Activated CD8-positive, alpha-beta memory T cell treated with anti-CD3 and anti-CD28 coated beads for 36 hours (primary cell): Measurements from ENCODE around the gene FUT8. TPM values are rescaled to one million over a fixed set of nuclear protein-coding genes. Genes with fewer than 3 reads are reported as not detected.

ENCODE experiments used
- CTCF ChIA-PET: fragments of 350-600 bp; sonication (Branson Sonifier 250); formaldehyde crosslinking; loops from one replicate; lab custom pipeline; 2021; ENCODE audit warnings: antibody characterized with exemption; lab: Charles Lee
- POLR2A ChIA-PET: fragments of 350-600 bp; sonication (Branson Sonifier 250); formaldehyde crosslinking; loops from one replicate; lab custom pipeline; 2021; ENCODE audit warnings: antibody characterized with exemption; lab: Charles Lee
- total RNA-seq, 2 experiments: library from RNA; stranded (reverse); gene quantifications; one replicate each; pipeline ENCODE4 v1.2.3, GENCODE V29; 2021

The FUT8 gene
- 10 to 100 TPM; 90.1 to 95.2 TPM for total RNA-seq

GRCh38 chr14:65412032-65412846, at the start of gene FUT8:
Gene FUT8 (plus strand): TSS chr14:65412730. CDS start chr14:65561564, 148,834 bp downstream.
- POLR2A ChIA-PET = interaction anchor here (0.5 to 3.2 kb wide), 6 partner anchors 42 to 901 kb away, joined by 3 to 25 read pairs (median 3); no protein-coding TSS in a partner anchor
- CTCF ChIA-PET = interaction anchor here (0.7 to 1.9 kb wide), 12 partner anchors 26 to 248 kb away, joined by 3 to 14 read pairs (median 3); no protein-coding TSS in a partner anchor

GRCh38 chr14:65366802-65367565, 45.5 kb upstream of the FUT8 start:
- ChIA-PET POLR2A (no interaction called here), CTCF (no interaction called here)

DNA sequence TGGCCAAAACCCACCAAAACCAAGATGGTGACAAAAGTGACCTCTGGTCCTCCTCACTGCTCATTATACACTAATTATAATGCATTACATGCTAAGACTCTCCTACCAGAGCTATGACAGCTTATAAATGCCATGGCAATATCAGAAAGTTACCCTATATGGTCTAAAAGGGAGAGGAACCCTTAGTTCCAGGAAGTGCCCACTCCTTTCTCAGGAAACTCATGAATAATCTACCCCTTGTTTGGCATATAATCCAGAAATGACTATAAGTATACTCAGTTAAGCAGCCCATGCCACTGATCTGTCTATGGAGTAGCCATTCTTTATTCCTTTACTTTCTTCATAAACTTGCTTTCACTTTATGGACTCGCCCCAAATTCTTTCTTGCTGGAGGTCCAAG, 43.0 kb upstream of the FUT8 start:
- ChIA-PET CTCF (interaction anchor here (0.8 kb wide), 1 partner anchor 42 kb away, joined by 3 read pairs; no protein-coding TSS in a partner anchor), POLR2A (interaction anchor here (0.9 kb wide), 1 partner anchor 40 kb away, joined by 3 read pairs; no protein-coding TSS in a partner anchor)

- ChIA-PET POLR2A (interaction anchor here (0.6 kb wide), 1 partner anchor 41 kb away, joined by 3 read pairs; the partner anchor contains the start of gene FUT8), CTCF (interaction anchor here (0.8 kb wide), 1 partner anchor 212 kb away, joined by 3 read pairs; no protein-coding TSS in a partner anchor)
Measured at GRCh38 chr14:65370801-65371248, 41.7 kb upstream of the FUT8 start.

DNA sequence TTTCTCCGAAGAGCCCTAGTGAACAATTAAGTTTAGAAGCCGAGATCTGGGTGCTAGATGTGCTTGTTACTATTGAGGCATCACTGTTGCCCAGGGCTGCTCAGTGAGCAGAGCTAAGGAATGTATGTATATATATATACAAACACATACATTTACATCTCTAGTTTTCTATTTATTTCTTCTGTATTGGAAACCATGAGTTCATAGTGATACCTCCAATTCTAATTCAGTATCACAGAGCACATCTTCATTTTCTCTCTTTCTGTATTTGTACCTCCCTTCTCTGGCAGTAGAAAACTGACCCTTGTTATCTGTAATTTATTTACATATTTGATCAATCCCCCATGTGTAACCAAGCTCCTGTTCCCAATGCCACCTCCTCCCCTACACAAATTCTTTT, 40.7 kb upstream of the FUT8 start:
- POLR2A ChIA-PET = no interaction called here
- CTCF ChIA-PET = no interaction called here

DNA sequence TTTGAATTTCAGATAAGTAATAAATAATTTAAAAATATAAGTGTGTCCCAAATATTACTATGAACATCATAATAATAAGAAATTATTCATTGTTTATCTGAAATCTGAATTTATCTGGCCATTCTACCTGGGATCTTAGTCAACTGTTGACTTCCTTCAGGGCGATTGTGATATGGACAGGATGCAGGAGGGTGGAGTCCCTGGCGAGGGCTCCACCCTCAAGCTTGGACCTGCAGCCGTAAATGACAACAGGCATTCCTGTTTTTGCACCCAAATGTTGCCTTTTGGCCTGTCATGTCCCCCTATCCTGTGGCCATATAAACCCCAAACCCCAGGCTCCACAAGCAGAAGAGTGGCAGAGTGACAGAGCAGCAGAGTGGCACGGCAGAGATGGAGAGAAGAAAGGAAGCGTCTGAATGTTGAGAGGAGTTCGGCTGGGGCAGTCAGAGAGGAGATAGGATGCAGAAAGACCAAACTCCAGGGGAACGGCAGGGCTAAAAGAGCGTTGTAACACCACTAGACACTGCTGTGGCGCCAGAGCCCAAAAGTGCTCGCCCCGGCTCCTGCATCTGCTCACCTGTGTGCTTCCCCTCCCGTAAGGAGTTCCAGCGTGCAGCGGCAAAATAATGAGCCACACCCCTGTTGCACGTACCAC, 39.4 kb upstream of the FUT8 start:
- CTCF ChIA-PET = no interaction called here

DNA sequence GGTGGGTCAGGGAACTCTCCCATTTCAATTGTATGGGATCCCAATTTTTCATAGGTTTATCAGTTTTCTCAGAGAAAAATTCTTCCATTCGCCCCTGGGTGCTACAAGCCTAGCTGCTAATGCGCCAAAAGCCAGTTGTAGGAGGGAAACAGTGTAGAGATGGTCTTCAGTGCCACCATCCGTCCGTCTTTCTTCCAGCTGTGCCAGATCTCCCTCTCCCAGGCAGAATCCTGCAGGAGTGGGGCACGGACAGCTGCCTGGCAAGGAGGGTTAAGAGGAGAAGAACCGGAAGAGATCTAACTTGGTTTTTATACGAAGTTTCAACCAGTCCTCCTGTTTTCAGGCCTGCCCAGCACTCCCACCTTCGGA, 38.9 kb upstream of the FUT8 start:
- POLR2A ChIA-PET = no interaction called here
- CTCF ChIA-PET = no interaction called here

More for the DNA sequence above, 39.4 kb upstream of the FUT8 start:
- POLR2A ChIA-PET = no interaction called here

GRCh38 chr14:65377576-65377975, 35.0 kb upstream of the FUT8 start:
- POLR2A ChIA-PET = no interaction called here
- CTCF ChIA-PET = no interaction called here

DNA sequence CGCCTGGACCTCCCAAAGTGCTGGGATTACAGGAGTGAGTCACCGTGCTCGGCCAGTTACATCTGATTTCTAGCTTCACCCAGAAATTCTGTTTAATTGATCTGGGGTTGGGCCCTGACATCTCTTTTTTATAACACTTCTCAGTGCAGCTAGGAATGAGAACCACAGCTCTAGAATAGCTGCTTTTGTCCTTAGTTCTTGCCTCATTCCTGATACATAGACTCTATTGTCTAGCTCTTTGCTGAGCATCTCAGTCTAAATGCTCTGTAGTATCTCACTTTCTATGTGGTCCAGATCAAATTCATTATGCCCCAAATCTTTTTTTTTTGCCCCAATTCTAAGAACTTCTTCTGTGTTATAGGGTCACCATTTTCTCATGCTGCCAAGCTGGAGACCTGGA, 29.9 kb upstream of the FUT8 start:
- ChIA-PET POLR2A (interaction anchor here (0.6 kb wide), 1 partner anchor 96 kb away, joined by 3 read pairs; no protein-coding TSS in a partner anchor), CTCF (no interaction called here)

DNA sequence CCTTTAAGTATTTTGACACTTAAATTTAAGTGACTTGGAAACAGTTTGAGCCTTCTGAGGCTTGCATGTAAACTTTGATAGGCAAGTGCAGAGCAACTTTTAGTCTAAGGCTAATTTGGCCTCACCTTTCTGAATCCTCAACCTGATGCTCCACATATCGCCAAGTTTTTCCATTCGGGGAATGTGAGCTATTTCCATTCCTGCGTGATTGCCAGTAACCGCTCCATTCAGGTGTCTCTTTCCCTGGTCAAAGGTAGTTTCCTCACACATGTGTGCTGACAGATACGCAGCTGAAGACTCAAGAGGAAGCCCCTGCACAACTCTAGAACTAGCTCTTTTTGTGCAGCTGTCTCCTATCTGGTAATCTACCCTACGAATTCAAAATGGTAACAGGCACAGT, 25.4 kb upstream of the FUT8 start:
- ChIA-PET CTCF (no interaction called here), POLR2A (interaction anchor here (0.6 kb wide), 1 partner anchor 49 kb away, joined by 5 read pairs; no protein-coding TSS in a partner anchor)

DNA sequence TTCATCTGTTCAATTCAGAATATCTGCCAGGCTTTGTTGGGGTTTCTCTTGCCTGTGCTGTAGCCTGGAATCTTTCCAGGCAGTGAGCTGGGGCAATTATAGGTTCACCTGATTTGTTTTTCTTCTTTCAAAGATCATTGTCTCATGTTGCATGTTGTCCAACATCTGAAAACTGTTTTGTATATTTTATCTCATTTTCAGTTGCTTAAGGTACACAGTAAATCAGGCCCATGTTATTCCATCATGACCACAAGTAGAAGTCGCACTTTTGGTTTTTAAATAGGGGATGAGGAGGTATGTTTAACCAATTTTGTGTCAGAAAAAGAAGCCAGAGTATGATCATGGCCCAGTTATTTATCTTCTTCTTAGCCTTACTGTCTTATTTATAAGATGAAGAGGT, 24.9 kb upstream of the FUT8 start:
- ChIA-PET POLR2A (no interaction called here), CTCF (no interaction called here)

- ChIA-PET CTCF (no interaction called here), POLR2A (no interaction called here)
Measured at GRCh38 chr14:65392296-65392695, 20.2 kb upstream of the FUT8 start.

GRCh38 chr14:65396082-65396910, 16.2 kb upstream of the FUT8 start:
- ChIA-PET CTCF (no interaction called here), POLR2A (no interaction called here)

GRCh38 chr14:65403231-65403630, 9.3 kb upstream of the FUT8 start:
- ChIA-PET POLR2A (no interaction called here), CTCF (no interaction called here)

DNA sequence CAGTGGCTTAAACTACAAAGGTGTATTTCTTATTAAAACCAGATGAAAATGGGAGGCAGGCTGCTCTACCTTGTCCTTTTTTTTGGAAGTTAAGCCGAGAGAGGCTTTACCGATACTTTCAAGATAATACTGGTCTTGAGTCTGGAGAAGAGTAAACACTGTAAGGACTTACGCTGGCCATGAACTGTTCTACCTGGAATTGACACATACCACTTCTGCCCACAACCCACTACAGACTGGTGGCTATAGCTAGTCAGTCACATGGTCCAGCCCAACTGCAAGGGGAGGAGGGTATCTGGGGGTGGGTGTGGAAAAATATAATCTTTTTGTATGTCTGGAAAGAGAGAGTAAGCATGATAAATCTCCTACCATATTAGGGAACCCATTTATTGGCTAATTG, 4.4 kb upstream of the FUT8 start:
- POLR2A ChIA-PET = no interaction called here
- CTCF ChIA-PET = no interaction called here

DNA sequence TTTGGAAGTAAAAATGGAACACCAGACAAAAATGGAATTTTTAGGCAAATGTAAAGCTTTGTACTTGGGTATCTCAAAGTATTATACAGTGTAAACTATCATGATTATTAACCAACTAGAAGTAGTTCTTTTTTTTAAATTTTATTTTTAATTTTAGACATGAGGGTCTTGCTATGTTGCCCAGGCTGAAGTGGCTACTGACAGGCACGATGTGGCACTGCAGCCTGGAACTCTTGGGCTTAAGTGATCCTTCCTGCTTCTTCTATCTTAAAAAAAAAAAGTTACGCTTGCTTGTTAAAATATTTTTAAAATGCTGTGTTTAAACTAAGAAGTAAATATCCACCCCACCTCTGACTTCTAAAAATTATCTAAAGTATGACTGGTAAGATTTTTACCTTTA, 1.9 kb upstream of the FUT8 start:
- ChIA-PET POLR2A (interaction anchor here (0.6 to 1.3 kb wide), 6 partner anchors 75 to 1975 kb away, joined by 3 to 6 read pairs (median 3); no protein-coding TSS in a partner anchor), CTCF (interaction anchor here (0.6 to 1.3 kb wide), 6 partner anchors 40 to 590 kb away, joined by 3 to 6 read pairs (median 4); no protein-coding TSS in a partner anchor)

GRCh38 chr14:65411656-65412031, 886 bp upstream of the FUT8 start:
- POLR2A ChIA-PET = interaction anchor here (0.5 to 3.2 kb wide), 10 partner anchors 31 to 900 kb away, joined by 3 to 25 read pairs (median 3); no protein-coding TSS in a partner anchor

More at GRCh38 chr14:65411656-65412031, 886 bp upstream of the FUT8 start:
- CTCF ChIA-PET = interaction anchor here (0.7 to 1.3 kb wide), 11 partner anchors 26 to 247 kb away, joined by 3 to 14 read pairs (median 3); no protein-coding TSS in a partner anchor
